Measurements from ENCODE around the gene RAB31.
"Not testable (repeated sequence)": the region's sequence is repeated elsewhere in the genome, so short reads cannot be mapped to it uniquely, and the experiment has no call there.

- TF ChIP-seq POLR2A (IDR thresholded peaks at IDR 0.05; ENCODE audit: low read depth, low read length); TAF1 (IDR thresholded peaks at IDR 0.05; ENCODE audit: low read depth, low read length); POLR2AphosphoS5 (IDR thresholded peaks at IDR 0.05; ENCODE audit: low read depth, low read length); SPI1 (IDR thresholded peaks at IDR 0.05; ENCODE audit: low read depth, low read length); PAX5 (IDR thresholded peaks at IDR 0.05; ENCODE audit: insufficient read depth, low read length, severe bottlenecking): not testable (repeated sequence)
Observed at GRCh38 chr18:9899550-9899930, 191.4 kb downstream of the RAB31 start.

Measured in GM12891 (cell line).